ENCODE measurements around the gene RPL31. TPM values are rescaled to one million over a fixed set of nuclear protein-coding genes. Genes with fewer than 3 reads are reported as not detected.

The RPL31 gene
- total RNA-seq, 1 donor from 2014 or later, result 1,076 TPM

DNA sequence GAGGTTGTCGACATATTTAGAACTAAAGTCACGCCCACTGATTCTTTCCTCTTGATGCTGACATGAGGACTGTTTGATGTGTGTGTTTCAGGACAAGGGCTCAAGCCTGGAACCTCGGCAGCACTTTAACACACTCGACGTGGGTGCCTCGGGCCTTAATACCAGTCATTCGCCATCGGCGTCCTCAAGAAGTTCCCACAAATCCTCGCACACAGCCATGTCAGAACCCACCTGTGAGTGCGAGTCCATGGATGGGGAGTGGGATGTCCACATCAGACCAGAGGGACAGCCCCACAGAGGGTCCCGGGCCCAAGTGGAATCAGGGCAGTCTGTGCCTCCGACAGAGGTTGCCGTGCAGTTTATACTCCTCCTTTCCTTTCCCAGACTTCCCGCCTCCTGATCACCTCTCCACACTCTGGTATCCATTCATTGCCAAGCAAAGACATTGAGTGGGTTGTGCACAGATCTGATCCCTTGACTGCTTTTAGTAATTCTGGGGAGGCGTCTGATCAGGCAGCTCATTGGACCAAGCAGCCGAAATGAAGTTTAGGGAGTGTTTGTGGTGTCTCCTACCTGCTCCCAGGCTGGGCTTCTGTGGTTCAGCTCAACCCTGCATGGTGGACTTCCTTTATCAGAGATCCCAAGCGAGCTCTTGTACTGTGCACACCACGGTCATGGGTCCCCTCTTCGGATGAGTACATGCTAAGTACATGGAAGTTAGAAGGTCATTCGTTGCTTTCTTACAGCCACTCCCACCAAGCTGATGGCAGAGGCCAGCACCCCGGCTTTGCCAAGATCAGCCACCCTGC, 27.2 kb upstream of the RPL31 start:
- DNase-seq (ENCODE audit: low spot score), result peak; percentile 55

DNA sequence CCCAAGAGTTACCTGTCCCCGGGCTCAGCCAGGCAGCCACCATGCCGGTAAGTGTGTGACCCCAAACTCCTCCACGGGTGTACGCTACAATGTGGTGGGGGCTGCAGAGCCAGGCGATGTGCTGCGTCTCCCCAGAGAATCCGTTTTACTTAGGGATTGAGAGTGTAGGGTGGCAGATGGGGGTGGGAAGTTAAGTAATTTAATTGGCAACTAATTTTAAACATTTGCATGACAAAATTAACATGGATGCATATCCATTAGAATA, 26.6 kb upstream of the RPL31 start:
- no peak for DNase-seq (ENCODE audit: low spot score)

DNA sequence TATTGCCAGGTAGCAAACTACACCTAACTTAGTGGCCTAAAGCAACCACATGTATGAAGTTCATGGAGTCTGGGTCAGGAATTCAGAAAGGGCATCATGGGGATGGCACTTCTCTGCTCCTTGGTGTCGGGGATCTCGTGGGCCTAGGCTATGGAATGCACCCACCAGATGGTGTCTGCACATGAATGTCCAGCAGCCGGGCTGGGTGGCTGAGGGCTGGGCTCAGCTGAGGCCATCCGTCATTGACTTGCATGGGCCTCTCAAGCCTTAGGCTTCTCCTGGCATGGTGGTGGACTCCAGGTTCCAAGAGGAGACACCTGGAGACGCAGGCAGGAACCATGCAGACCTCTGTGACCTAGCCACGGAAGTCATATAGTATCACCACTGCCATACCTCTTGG, 26.0 kb upstream of the RPL31 start:
- DNase-seq (ENCODE audit: low spot score), result peak; percentile 72

DNA sequence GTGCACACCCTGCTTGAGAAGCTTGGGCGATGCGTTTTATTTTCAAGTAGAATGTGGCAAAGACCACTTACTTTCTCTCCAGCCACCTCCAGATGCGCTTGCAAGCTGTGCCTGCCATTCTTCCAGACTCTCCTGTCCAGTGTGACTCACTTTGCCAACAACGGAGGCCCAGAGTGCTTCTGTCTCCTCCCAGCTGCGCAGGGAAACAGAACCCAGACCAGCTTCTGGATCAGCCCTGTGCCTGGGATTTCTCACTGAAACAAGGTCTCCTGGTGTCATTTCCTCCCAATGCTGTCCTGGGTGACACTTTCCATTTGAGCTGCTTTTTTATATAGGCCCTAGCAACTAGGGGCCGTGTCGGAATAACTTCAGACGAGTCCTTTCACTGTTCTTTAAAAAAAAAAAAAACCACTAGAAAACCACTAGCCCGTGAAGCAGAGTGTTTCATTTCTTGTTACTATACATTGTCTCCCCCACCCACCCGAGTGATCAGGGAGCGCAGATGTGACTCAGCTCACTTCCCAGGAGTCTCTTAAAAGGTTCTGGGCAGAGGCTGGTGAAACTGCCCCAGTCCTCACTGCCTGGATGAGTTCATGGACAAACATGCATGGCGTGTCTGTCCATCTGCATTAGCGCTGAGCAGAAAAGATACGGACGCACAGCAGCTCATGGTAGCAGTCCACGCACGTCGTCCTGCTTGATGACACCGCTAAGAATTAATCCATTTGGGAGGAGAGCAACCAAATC, 25.3 kb upstream of the RPL31 start:
- peak; percentile 67 for DNase-seq (ENCODE audit: low spot score)

DNA sequence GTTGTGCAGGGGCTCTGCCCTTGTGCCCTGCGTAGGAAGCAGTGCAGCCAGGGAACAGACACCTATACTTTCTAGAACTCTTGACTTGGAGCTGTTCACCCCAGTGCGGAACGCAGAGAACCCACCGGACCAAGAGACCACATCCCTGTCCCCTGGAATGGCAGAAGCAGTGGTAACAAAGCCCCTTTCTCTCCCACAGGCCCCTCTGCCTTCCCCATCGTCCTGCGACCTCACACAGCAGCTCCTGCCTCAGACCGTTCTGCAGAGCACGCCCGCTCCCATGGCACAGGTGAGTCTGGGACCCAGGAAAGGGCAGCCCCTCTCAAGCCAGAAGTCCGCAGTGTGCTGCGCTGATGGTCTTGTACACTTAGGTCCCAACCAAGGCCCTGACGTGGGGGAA, 24.6 kb upstream of the RPL31 start:
- DNase-seq (ENCODE audit: low spot score), result peak; percentile 82

DNA sequence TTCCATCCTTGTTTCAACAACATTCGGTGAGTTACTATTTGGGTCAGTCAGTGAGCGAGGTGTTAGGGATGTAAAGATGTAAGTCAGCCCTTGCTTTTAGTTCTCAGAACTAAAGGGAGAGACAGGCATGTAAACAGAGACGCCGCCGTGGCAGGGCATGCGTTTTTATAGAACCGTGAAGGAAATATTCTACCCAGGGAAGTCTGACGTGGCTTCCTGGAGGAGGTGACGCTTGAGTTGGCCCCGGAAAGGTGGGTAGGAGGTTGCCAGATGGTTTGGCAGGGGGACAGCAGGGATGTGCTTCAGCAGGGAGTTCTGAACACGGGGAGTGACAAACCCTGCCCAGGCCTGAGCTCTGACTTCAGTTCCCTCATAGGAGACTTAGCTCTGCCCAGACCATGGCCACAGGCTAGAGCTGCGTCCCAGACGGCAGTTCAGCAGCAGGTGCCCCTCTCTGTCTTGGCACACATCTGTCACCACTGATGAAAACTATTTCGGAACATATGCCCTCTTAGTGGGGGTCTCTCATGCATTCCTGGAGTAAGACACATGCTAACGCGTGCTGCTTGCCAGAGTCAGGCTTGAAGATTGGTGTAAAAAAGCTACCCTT, 23.4 kb upstream of the RPL31 start:
- peak; percentile 73 for DNase-seq (ENCODE audit: low spot score)

DNA sequence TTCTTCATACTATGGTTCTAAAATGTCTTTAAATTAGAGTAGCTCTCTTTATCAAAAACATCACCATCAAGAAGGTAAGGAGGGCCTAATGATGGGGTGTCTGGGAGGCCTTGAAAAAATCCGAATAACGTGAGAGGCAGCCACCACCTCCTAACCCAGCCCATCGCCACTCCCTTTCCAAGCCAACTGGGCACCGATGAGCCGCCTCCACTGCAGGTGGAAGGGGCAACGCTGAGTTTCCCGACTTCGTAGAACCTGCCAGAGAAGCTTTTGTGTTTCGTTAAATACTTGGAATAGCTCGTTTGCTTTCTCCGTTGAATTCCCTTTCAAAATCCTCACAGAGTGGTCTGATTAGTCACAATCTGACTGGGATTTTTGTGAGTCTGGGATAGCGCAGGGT, 22.0 kb upstream of the RPL31 start:
- DNase-seq (ENCODE audit: low spot score), result peak; percentile 74

DNA sequence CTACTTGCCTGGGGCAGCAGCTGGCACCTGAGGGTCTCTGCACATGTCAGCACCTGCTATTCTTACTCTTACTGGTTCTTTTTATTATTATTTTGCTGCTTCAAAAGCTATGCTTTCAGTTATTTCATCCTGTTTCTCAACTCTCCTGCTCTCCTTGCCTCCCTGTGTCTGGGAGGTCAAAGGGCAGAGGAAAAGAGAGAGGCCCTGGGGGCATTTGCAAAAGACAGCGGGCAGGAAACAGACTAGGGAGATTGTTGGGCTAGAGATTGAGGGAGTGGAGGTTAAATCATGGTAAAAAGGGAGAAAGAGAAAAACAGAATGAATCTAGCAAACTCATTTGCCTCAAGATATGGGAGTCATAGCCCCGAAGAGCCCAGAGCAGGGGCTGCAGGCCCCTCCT, 21.1 kb upstream of the RPL31 start:
- peak; percentile 18 for DNase-seq (ENCODE audit: low spot score)

DNA sequence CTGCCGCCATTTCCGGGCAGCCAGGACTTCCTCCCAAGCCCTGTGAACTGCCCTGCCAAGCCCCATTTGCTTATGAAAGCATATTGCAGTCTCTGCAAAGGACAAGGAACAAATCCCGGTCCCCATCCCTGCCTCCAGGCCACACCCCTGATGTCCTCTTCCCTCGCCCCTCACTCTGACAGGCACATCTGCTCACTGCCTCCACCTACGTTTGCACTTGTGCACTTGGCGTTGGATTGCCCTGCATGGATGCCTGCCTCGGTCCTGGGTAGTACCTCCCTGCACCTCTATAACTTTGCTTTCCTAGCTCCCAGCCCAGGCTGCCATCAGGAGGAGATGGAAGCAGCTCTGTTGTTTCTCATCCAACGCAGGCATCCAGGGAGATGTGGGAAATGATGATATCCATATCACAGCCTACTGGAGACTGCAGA, 19.6 kb upstream of the RPL31 start:
- no peak for DNase-seq (ENCODE audit: low spot score)

DNA sequence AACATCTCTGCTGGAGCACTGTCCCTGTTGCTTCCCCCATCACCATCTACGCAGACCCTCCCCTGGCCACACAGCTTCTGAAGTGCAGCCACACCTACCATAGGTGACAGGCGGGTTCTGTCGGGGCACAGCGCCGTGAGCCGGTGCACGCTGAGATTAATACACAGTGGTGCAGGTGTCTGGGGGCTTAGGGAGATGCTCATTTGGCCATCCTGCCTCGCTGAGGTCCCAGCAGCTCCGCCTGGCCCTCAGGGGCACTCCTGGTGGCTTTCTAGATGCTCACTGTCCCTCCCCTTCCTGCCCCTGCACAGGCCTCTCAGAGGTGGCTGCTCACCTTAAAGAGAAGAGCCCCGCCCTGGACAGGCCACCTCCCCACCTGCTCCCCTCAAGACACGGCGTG, 18.9 kb upstream of the RPL31 start:
- no peak for DNase-seq (ENCODE audit: low spot score)

DNA sequence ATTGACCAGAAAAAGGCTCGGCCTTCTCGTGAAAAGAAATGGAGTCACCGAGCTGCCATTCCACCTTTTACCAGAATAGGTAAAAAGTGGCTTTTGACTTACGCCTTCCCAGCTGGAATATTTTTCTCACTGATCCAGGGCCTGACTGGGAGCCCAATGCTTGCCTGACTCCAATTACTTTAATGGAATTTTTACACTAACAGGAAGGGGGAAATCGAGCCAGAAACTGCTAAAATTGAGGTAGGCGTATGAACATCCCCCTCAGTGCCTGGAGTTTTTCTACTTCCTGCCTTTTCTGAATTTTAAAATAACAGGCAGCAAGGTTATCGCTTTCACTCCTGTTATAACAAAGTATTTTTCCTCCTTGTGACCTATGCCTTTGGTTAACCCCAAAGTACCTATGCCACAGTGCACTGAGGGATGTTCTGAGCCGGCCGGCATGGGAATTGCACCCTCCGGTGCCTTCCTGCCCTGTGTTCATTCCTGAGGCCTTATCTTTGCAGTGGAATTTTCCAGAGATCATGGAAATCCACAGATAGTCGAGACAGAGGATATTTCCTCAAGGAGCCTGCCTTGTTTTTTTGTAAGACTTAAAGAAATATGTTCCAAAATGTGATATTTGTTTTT, 18.3 kb upstream of the RPL31 start:
- no peak for DNase-seq (ENCODE audit: low spot score)

DNA sequence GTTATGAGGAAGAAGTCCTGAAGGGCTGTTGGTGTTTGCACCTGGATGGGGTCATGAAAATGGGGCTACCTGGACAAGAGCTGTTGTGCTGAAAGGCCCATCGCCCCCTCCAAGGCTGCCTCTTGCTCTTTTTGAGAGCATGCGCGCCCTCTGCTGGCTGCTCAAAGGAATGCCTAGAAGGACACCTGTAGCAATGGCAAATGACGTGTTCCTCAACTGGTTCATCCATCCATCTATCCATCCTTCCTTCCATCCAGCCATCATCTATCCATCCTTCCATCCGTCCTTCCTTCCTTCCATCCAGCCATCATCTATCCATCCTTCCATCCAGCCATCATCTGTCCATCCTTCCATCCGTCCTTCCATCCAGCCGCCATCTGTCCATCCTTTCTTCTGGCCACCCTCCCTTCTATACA, 17.2 kb upstream of the RPL31 start:
- peak; percentile 88 for DNase-seq (ENCODE audit: low spot score)

DNA sequence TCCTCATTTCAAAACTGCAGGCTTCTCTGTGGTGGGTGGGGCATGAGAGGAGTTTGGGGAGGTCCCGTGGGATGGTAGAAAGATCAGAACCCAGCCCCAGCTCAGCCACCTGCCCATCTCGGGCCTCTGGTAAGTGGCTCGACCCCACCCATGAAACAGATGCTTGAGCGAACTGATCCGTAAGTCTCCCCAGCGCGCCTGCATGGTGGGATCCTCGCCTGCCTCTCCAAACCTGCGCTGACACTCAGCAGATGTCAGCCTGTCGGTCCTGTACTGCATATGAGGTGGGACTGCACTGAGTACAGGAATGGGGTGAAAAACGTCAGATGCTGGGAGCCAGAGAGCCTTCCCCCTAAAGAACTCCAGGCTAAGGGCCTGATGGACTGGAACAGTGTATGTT, 15.9 kb upstream of the RPL31 start:
- DNase-seq (ENCODE audit: low spot score), result no peak

DNA sequence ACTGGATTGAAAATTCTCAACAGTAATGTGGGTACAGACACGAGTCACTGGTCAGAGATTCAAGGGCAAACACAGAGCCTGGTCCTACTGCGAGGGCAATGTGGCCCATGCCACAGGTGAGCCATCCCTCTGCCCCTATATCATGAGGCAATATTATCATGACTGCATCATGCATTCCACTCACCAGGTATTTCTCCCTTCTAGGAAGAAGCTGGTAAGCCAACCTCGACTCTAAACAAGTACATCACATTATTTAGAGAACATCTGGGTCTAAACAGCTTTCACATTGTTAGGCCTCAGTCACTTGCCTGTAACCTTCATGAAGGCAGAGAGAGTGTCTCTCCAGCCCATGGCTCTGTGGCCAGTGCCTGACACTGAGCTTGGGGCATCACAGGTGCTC, 14.6 kb upstream of the RPL31 start:
- no peak for DNase-seq (ENCODE audit: low spot score)

DNA sequence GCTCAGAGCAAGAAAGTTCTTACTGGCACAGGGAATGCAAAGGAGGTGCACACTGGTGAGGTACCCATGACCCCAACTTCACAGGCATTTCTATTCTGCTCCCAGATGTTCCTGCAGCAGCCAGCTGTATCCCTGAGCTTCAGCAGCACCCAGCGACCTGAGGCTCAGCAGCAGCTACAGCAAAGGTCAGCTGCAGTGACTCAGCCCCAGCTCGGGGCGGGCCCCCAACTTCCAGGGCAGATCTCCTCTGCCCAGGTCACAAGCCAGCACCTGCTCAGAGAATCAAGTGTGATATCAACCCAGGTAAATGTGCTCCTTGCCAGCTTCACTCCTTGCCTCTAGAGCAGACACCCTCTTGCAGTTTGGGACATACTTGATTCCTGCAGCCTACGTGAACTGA, 14.1 kb upstream of the RPL31 start:
- no peak for DNase-seq (ENCODE audit: low spot score)

DNA sequence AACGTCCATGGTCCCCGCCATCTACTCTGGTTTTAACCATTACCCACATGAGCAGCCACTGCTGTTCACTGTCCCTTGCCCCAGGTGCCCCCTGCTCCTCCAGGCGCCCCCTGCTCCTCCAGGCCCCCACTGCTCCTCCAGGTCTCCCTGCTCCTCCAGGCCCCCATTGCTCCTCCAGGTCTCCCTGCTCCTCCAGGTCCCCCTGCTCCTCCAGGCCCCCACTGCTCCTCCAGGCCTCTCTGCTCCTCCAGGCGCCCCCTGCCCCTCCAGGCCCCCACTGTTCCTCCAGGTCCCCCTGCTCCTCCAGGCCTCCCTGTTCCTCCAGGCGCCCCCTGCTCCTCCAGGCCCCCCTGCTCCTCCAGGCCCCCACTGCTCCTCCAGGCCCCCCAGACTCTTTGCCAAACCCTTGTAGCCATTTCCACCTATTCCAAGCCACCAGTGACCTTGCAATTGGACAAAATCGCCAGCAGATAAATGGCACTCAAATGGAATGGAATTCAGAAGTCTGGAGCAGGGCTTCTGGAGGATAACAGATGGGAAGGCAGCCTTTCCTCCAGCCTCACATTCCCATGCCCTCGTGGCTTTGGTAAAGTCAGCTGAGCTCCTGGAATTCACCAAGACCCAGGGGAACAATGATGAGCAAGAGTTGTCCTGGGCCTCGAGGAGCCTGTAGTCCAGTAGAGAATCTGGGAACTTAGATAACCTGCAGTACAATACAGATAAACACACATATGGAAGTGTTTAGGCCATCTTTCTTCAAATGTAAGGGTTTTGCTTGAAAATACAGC, 13.3 kb upstream of the RPL31 start:
- no peak for DNase-seq (ENCODE audit: low spot score)

DNA sequence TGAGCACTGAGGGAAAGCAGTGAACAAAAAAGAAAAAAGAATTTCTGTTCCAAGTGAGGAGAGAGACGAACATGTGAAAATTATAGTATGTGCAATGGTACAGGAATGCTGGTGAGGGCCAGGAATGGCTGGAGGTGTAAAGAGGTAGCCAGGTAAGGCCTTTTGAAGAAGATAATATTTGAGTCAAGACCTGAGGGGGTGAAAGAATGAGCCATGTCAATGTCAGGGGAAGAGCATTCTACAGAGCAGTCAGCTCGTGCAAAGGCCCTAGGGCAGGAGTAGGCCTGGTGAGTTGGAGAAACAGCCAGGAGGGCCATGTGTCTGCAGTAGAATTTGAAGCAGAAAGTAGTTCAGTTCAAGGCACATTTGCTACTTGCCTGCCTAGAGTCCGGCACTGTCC, 12.4 kb upstream of the RPL31 start:
- no peak for DNase-seq (ENCODE audit: low spot score)

DNA sequence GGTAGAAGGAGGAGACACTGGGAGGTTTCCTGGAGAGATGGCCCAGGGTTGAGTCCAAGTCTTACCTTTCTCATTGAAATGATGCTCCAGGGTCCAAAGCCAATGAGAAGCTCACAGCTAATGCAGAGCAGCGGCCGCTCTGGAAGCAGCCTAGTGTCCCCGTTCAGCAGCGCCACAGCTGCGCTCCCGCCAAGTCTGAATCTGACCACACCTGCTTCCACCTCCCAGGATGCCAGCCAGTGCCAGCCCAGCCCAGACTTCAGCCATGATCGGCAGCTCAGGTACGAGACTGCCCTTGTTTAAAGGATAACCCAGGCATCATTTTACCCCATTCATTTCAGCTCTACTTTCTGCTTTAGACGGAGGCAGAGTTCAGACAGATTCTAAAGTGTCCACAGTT, 11.9 kb upstream of the RPL31 start:
- DNase-seq (ENCODE audit: low spot score), result no peak

DNA sequence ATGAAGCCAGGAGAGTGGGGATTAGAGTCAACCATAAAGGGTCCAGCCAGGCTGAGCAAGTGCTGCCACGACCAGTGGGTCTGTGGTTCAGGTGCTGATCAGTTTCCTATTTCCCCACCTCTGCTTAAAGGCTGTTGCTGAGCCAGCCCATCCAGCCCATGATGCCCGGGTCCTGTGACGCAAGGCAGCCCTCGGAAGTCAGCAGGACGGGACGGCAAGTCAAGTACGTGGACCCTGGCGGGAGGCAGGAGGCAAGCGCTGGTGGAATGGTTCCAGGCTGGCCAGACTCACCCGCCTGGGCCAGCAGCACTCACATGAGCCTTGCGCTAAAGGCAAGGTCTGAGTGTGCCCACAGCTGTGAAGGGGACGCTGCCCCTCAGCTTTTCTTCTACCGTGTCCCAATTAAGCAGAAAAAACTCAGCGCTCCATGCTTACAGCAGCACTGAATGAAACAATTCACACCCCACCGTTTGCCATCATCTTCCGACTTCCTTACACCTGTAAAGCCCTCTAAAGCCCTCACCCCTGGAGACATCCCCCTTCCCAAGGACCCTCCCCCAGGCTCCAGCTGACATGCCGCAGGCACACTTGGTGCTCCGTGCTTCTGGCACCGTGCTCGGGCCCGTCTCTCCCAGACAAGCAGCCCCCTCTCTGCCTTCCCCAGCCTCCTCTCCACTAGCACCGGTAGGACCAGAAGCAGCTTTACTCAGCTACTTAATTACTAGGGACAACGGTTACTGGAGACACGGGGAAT, 11.3 kb upstream of the RPL31 start:
- no peak for DNase-seq (ENCODE audit: low spot score)

DNA sequence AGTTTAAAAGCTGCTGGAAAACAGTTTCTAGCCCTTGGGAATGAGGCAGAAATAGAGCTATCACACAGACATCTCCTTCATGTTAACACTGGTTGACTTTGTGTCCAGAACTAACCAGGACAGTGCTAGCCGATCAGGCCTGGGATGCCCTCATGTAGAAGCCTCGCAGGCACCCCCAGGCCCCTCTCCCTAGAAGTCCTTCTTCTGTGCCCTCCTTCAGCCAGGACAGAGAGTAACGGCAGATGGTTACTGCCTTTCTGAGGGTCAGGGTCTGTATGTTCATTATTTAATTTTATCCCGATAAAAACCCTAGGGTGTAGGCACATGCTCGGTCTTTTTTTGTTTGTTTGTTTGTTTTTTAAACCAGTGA, 10.7 kb upstream of the RPL31 start:
- DNase-seq (ENCODE audit: low spot score), result no peak

DNA sequence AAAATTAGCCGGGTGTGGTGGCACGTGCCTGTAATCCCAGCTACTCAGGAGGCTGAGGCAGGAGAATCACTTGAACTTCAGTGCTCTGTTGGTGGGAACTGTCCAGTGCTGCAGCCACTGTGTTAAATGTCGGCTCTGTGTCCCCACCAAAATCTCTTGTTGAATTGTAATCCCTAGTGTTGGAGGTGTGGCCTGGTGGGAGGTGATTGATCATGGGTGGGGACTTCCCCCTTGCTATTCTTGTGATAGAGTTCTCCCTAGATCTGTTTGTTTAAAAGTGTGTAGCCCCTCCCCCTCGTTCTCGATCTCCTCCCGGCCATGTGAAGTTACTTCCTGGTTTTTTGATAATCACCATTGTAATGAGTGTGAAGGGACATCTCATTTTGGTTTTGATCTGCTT, 9.8 kb upstream of the RPL31 start:
- no peak for DNase-seq (ENCODE audit: low spot score)
